Liver (tissue), 3 donors: ENCODE measurements around the gene TAF4.

ENCODE experiments used
- ATF3 ChIP-seq: IDR thresholded peaks from 2 replicates; pipeline ENCODE4 v1.6.1; 2016; ENCODE audit warnings: antibody characterized with exemption
- CTCF ChIP-seq: fragments of 150-350 bp; IDR thresholded peaks from 2 replicates; pipeline ENCODE4 v1.5.1; 2017; ENCODE audit warnings: improper control_type of control experiment, low read depth, low read length; ENCODE audit not compliant: missing input control
- EGR1 ChIP-seq, 2 donors: IDR thresholded peaks; 2 replicates each; pipeline ENCODE4 v1.6.1; 2016 to 2018; ENCODE audit warnings: antibody characterized with exemption in 2 of 2, low read depth in 2 of 2
- FOXA1 ChIP-seq: IDR thresholded peaks from 2 replicates; pipeline ENCODE4 v1.6.1; 2016; ENCODE audit warnings: antibody characterized with exemption
- GABPA ChIP-seq, 2 donors: IDR thresholded peaks in 1 of 2; conservative IDR thresholded peaks in 1 of 2; 2 replicates each; pipeline ENCODE4 v1.6.1; 2016; ENCODE audit warnings: antibody characterized with exemption in 2 of 2, mild to moderate bottlenecking in 1 of 2, moderate library complexity in 1 of 2
- HNF4G ChIP-seq: IDR thresholded peaks from 2 replicates; pipeline ENCODE4 v1.6.1; 2016; ENCODE audit warnings: antibody characterized with exemption
- JUND ChIP-seq, 2 donors: IDR thresholded peaks; 2 replicates each; pipeline ENCODE4 v1.6.1; 2016; ENCODE audit warnings: antibody characterized with exemption in 2 of 2
- MAX ChIP-seq: IDR thresholded peaks from 2 replicates; pipeline ENCODE4 v1.6.1; 2016; ENCODE audit warnings: antibody characterized with exemption
- NR2F2 ChIP-seq: IDR thresholded peaks from 2 replicates; pipeline ENCODE4 v1.6.1; 2016; ENCODE audit warnings: antibody characterized with exemption
- REST ChIP-seq: IDR thresholded peaks from 2 replicates; pipeline ENCODE4 v1.6.1; 2016; ENCODE audit warnings: antibody characterized with exemption, mild to moderate bottlenecking
- SP1 ChIP-seq: IDR thresholded peaks from 2 replicates; pipeline ENCODE4 v1.6.1; 2018; ENCODE audit warnings: antibody characterized with exemption, mild to moderate bottlenecking
- TAF1 ChIP-seq: conservative IDR thresholded peaks from 2 replicates; pipeline ENCODE4 v1.6.1; 2016; ENCODE audit warnings: antibody characterized with exemption, mild to moderate bottlenecking
- YY1 ChIP-seq: IDR thresholded peaks from 2 replicates; pipeline ENCODE4 v1.6.1; 2016; ENCODE audit warnings: antibody characterized with exemption, mild to moderate bottlenecking
- donor health status: healthy.
- donor health status: healthy.

- no peak for TF ChIP-seq MAX
- no peak for TF ChIP-seq CTCF
- no peak for TF ChIP-seq REST
- no peak for TF ChIP-seq ATF3
- TF ChIP-seq FOXA1: no peak
- TF ChIP-seq SP1: no peak
- no peak for TF ChIP-seq YY1
- TF ChIP-seq NR2F2: no peak
- no peak for TF ChIP-seq HNF4G
- no peak for TF ChIP-seq JUND (IDR thresholded peaks at IDR 0.05)
- TF ChIP-seq EGR1 (IDR thresholded peaks at IDR 0.05; ENCODE audit: low read depth in 2 of 2): no peak
- TF ChIP-seq TAF1: no peak
- TF ChIP-seq GABPA (IDR thresholded peaks at IDR 0.05 in 1 of 2, conservative IDR thresholded peaks at IDR 0.05 in 1 of 2): no peak
Observed at GRCh38 chr20:61924858-61925554, 140.7 kb downstream of the TAF4 start.
